Medulla oblongata (tissue), 1 donor: ENCODE measurements around the gene PNLIP.

Source experiments
- DNase-seq: peaks from one replicate; pipeline ENCODE4 v3.0.0-alpha.2; 2015; ENCODE audit errors: extremely low spot score

The PNLIP gene

GRCh38 chr10:116545756-116546155 lies at the start of gene PNLIP:
TSS of gene PNLIP (plus strand) at chr10:116545931. CDS start at chr10:116546093, 162 bp downstream.
- no peak for DNase-seq

DNA sequence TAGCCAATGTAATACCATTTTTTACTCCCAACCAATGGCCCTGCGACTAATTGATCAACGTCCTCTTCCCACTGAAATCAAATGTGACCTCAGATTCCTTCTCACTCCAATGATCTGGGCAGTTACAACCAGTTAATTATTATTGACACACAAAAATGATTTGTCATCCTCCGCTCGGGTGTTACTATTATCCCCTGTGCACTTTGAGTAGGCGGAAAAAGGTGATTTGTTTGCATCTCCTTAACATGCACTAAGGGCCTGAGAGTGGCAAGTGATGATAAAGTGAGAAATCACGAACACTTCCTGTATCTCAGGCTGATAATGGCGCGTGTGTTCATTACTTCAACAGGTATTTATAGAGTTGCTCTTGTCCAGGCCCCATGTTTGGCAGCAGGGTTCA lies 40.9 kb upstream of the PNLIP start:
- DNase-seq, result no peak

GRCh38 chr10:116510565-116510964 lies 35.2 kb upstream of the PNLIP start:
- DNase-seq, result no peak

- DNase-seq, result no peak
Measured at GRCh38 chr10:116511365-116511764, 34.4 kb upstream of the PNLIP start.

DNA sequence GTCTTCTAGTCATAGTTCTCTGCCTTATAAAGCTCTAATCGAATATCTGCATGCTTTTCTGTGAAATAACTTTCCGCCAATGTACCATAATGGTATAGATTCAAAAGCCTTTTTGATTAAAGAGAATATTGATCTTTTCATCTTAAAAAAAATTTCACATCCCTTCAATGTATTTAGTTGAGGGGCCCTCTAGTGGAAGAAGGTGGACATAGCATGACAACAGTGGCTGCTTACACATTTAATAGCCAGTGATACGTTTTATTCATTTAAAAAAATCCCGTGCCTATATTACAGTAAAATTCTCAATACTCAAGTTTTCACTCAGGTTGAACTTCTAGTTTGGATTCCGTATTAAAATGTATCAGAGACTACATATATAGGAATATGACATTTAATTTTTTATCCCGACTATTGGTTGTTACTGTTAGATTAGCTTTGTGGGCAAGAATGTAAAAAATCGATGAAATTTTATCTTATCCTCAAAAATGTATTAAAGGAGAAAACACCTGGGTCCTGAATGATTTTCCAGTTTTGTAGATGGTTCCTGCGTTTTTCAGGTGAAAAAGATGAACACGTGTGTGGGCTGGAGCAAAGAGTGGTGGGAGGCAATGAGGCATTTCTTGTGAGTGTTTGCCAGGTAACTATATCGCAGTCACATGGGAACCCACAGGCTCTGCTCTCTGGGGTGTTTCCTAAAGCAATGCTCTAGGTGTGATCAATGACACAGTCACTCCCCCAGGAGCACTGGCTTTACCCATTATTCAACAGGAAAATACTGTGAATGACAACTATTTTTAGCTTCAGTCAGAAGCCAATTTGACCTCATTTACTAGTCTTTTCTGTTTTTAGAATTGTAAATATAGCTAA lies 24.1 kb upstream of the PNLIP start:
- DNase-seq, result peak; percentile 28

- DNase-seq, result no peak
Measured at GRCh38 chr10:116522803-116523381, 22.8 kb upstream of the PNLIP start.

GRCh38 chr10:116524736-116525135 lies 21.0 kb upstream of the PNLIP start:
- DNase-seq, result no peak

DNA sequence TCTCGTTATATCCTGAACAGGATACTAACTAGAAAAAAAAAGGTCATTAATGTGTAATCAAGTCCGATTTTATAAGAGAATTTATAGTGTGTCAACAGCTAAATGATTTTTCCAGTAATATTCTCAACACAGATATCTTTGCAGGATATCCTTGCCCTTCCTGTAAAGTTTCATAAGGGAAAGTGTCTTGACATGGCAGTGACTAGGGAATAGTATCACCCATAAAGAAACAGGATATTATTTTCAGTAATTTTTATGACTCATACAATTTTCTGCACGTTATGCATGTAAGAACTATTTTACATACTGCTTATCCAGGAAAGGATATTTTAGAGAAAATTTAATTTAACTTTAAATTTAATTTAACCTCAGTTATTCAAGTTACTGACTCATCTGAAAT lies 19.5 kb upstream of the PNLIP start:
- no peak for DNase-seq

DNA sequence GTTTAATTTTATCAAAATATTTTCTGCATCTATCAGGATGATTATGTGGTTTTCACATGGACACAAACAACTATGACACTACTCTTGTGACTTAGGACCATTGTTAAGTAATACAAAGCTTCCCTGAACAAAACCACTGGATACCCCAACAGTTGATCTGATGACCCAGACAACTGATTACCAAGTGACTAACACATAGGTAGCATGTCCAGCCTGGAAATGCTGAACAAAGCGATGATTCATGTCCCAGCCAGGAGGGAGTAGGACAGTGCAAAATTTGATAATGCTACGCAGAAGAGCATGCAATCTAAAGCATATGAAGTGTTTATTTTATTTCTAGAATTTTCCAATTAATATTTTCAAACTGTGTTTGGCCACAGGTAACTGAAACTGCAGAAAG lies 8.9 kb upstream of the PNLIP start:
- DNase-seq, result no peak

GRCh38 chr10:116538456-116538855 lies 7.3 kb upstream of the PNLIP start:
- DNase-seq, result no peak

DNA sequence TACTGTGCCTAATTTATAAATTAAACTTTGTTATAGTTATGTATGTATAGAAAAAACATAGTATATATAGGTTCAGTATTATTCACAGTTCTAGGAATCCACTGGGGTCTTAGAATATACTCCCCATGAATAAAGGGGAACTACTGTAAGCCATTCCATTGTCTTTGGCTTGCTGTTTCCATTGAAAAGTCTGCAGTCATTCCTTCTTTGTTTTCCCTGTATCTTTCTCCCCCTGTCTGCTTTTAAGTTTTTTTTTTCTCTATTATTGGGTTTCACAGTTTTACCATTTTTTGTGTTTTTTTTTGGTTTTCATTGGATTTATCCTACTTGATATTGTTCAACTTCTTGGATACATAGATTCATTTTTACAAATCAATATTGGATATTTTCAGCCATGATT lies 6.7 kb upstream of the PNLIP start:
- DNase-seq, result no peak

DNA sequence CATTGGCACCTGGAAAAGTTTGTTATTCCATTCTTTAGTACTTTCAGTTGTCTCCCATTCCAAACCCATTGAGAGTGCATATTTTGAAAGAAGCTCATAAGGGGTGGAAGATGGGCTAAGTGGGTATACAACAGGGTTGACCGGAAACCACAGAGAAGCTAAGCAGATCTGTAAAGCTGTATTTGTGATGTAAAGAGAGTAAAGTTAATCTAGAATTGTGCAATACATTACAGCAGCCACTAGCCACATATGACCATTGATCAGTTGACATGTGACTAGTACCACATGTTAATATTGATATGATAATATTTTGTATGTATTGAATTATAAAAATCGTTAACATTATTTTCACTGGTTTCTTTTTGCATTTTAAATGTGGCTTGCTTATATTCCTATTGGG lies 4.9 kb upstream of the PNLIP start:
- no peak for DNase-seq

DNA sequence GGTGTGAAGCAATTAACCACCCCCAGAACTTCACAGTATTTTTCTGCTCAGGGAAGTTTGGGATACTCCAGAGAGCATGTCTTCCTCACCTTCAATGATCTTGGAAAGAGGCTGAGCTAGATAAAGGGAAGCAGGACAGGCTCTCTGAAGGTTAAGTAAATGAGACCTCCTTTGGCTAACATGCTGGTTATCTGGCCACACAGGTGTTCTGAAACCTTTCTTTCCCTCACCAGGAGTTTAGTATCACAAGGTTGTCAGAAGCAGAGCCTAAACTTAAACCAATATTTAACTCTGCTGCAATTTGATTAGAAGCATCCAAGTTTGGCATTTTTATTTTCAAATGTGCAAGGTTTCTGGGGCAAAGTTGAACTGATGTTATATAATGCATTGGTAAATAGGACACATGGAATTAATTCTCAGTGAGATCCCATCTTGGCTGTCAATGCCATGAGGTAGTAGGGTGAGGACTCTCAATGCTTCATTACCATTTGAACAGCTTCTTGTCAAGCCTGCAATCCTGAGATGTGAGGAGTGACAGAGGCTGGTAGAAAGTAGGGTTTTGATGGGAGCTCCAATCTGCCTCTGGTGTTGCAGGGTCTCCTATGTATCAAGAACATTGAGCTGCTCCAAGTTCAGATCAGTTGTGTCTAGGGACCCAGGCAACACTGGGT lies 3.6 kb upstream of the PNLIP start:
- no peak for DNase-seq

GRCh38 chr10:116545122-116545521 lies 609 bp upstream of the PNLIP start:
- DNase-seq, result no peak

GRCh38 chr10:116548301-116548700 lies 2.6 kb downstream of the PNLIP start:
- DNase-seq, result no peak

GRCh38 chr10:116553378-116553980 lies 7.7 kb downstream of the PNLIP start:
- DNase-seq, result no peak

DNA sequence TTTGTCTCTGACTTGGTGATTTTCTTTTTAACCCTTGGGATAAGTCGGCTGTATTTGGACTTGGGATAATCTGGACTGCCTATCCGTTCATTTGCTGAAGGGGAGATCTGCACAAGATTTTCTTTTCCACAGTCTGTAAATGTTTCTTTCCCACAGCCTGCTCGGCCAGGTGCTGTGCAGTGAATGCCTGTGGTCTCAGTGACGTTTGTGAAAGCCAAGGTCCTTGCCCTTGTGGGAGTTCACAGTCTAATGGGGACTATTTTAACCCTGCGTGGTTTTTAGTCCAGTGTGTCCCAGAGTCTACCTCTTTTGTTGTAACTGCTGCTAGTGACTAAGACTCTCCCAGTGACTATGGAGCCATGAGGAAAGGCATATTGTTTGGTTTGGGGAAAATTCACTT lies 8.9 kb downstream of the PNLIP start:
- no peak for DNase-seq

GRCh38 chr10:116555880-116556279 lies 10.1 kb downstream of the PNLIP start:
- no peak for DNase-seq

- DNase-seq, result no peak
Measured at GRCh38 chr10:116557305-116557880, 11.7 kb downstream of the PNLIP start.

GRCh38 chr10:116565534-116565933 lies 19.8 kb downstream of the PNLIP start:
- DNase-seq, result no peak

DNA sequence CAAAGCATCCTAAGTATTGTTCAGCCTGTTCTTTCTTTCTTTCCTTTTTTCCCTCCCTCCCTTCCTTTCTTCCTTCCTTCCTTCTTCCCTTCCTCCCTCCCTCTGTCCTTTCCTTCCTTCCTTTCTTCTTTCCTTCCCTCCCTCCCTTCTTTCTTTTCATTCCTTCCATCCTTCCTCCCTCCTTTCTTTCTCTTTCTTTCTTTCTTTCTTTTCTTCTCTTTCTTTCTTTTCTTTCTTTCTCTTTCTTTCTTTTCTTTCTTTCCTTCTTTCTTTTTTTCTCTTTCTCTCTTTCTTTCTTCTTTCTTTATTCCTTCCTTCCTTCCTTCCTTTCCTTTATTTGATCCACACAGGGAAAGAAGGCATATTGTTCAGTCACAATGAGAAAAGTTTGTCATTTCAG lies 21.2 kb downstream of the PNLIP start:
- DNase-seq, result no peak

GRCh38 chr10:116567335-116567734 lies 21.6 kb downstream of the PNLIP start:
- DNase-seq, result no peak
